ENCODE measurements around the gene ZNF223.
A peak's percentile ranks its signal among the peaks of the same experiment; 100 is the strongest.

ZNF223 gene

DNA sequence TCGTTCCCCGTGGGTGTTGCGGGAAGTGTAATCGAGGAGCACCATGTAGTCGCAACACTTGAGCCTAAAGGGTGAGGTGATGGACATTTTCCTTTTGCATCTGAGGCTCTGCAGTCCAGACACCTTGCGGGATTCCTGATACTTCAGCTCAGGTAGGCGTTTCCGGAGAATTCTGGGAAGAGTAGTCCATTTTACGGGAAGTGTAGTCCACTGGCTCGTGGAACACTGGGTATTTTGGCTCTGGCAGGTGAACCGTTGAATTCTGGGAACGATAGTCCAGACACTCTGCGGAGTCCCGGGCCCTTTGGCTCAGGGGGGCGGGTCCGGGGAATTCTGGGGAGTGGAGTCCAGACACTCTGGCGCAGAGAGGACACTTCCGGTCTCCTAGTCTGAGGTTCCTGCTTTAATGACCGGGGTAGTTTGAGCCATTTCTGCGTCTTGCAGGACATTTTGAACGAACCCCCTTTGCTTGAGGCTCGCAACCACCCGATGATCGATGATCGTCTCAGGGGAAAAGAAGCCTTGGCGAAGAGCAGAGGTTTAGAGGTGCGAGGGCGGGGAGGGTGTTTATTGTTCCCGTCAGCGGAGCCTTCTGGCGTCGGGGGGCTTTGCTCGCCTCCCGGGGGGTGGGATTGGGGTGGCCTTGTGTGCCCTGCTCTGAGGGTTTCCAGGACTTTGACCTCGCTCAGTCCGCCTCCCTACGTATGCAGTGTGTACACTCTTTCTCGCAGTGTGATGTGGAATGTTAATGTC is at the start of gene ZNF223:
TSS of gene ZNF223 (plus strand) at position 387 of the 753 bp plus-strand sequence. CDS start 3,141 bp downstream, outside the sequence.
- peak; percentile 24 for DNase-seq (ENCODE audit: low read depth, low spot score)

- DNase-seq (ENCODE audit: low read depth, low spot score): no peak
These were observed 49.6 kb upstream of the ZNF223 start for GRCh38 chr19:44002212-44002565.

GRCh38 chr19:44002566-44003460 is 49.0 kb upstream of the ZNF223 start, which contains the start of gene ZNF230:
Gene ZNF230 (plus strand): TSS chr19:44002957. CDS start chr19:44007079, 4,122 bp downstream.
- peak; percentile 74 for DNase-seq (ENCODE audit: low read depth, low spot score)

- no peak for DNase-seq (ENCODE audit: low read depth, low spot score)
These were observed 48.3 kb upstream of the ZNF223 start for GRCh38 chr19:44003461-44004009.

DNA sequence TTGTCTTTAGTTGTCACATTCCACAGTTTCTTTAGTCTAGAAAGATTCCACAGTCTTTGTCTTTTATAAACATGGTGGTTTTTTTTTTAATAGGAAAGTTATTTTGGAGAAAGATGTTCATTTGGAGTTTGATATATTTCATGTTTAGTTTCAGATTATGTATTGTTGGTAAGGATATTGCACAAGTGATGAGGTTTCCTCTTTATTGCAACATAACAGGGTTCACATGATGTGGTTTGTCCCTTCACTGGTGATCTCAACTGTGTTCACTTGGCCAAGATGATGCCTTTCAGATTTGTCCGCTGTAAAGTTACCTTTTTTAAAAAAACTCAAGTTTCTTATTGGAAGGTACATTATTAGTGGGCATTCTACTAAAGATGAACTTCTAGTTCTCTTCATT is 45.9 kb upstream of the ZNF223 start:
- no peak for DNase-seq (ENCODE audit: low read depth, low spot score)

DNA sequence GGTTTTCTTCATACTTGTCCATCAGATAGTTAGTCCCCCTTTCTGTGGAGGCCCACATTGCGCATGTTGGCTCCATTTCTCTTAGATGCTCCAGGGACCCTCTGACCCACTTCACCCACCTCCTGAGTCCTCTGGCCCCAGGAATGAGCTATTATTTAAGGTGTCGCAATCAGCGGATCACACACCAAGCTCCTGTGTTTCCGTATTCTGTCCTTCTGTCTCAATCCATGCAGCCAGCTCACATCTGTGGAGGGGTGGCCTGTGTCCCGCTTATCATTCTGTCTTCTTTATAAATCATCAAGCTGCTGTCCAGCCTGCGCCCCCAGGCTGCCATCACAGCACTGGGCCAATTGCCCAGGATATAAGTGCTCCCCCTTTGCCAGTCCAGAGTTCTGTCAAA is 44.4 kb upstream of the ZNF223 start:
- no peak for DNase-seq (ENCODE audit: low read depth, low spot score)

DNA sequence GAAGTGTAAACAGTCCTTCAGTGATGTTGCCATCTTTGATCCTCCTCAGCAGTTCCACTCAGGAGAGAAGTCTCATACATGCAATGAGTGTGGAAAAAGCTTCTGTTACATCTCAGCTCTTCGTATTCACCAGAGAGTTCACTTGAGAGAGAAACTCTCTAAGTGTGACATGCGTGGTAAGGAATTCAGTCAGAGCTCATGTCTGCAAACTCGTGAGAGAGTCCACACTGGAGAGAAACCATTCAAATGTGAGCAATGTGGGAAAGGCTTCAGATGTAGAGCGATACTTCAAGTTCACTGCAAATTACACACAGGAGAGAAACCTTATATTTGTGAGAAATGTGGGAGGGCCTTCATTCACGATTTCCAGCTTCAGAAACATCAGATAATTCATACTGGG is 41.4 kb upstream of the ZNF223 start:
- no peak for DNase-seq (ENCODE audit: low read depth, low spot score)

- DNase-seq (ENCODE audit: low read depth, low spot score): no peak
These were observed 32.3 kb upstream of the ZNF223 start for GRCh38 chr19:44019498-44019897.

DNA sequence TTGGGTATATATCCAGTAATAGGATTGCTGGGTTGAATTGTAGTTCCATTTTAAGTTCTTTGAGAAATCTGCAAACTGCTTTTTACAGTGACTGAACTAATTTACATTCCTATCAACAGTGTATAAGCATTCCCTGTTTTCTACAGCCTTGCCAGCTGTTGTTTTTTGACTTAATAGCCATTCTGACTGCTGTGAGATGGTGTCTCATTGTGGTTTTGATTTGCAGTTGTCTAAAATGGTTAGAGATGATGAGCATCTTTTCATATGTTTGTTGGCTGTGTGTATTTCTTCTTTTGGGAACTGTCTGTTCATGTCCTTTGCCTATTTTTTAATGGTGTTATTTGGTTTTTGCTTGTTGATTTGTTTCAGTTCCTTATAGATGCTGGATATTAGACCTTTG is 30.6 kb upstream of the ZNF223 start:
- DNase-seq (ENCODE audit: low read depth, low spot score): no peak

DNA sequence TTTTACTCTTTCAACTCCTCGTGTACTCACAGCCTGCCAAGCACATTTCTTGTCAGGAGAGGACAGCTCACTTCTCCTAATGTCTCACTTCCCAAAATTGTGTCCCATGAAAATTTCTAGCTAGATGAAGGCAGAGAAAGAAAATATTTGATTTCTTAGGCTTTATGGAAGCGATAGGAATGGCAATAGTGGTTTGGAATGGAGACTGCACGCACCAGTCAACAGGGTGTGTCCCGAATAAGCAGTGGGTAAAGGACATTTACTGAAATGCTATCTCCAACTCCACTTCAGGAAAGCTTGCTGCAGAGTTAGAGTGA is 27.0 kb upstream of the ZNF223 start:
- DNase-seq (ENCODE audit: low read depth, low spot score): no peak

DNA sequence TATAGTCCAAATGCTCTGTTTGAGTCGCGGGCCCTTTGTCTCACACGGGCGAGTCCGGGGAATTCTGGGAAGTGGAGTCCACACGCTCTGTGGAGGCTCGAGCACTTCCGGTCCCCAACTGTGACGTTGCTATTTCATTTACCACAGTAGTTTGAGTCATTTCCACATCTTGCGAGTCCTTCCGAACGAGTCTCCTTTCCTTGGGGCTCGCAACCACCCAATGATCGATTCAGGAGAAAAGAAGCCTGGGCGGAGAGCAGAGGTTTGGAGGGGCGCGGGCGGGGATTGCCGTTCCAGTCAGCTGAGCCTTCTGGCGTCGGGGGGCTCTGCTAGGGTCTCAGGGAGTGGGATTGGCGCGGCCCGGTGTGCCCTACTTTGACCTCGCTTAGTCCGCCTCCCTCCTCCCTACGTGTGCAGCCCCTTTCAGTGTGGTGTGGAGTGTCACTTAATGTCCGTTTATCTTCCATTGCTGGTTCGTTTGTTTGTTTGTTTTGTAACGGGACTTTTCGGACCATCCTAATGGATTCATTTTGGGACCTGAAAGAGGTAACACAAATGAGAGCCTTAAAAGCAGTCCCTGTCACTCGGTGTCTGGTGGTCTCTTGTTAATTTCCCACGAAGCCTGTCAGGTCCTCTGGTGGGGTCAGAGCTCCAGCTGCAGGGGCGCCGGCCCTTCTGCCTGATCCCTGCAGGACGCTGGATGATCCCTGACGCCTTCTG is 26.5 kb upstream of the ZNF223 start, which contains the start of gene ZNF222:
TSS of gene ZNF222 (plus strand) at position 163 of the 720 bp plus-strand sequence. CDS start at position 221, 58 bp downstream.
- DNase-seq (ENCODE audit: low read depth, low spot score): peak; percentile 55

- DNase-seq (ENCODE audit: low read depth, low spot score): no peak
These were observed 25.2 kb upstream of the ZNF223 start for GRCh38 chr19:44026622-44027021.

DNA sequence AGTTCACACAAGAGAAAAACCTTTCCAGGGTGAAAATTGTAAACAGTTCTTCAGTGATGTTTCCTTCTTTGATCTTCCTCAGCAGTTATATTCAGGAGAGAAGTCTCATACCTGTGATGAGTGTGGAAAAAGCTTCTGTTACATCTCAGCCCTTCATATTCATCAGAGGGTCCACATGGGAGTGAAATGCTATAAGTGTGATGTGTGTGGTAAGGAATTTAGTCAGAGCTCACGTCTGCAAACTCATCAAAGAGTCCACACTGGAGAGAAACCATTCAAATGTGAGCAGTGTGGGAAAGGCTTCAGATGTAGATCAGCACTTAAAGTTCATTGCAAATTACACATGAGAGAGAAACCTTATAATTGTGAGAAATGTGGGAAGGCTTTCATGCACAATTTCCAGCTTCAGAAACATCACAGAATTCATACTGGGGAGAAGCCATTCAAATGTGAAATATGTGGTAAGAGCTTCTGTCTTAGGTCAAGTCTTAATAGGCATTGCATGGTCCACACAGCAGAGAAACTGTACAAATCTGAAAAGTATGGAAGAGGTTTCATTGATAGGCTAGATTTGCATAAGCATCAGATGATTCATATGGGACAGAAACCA is 19.7 kb upstream of the ZNF223 start:
- no peak for DNase-seq (ENCODE audit: low read depth, low spot score)

DNA sequence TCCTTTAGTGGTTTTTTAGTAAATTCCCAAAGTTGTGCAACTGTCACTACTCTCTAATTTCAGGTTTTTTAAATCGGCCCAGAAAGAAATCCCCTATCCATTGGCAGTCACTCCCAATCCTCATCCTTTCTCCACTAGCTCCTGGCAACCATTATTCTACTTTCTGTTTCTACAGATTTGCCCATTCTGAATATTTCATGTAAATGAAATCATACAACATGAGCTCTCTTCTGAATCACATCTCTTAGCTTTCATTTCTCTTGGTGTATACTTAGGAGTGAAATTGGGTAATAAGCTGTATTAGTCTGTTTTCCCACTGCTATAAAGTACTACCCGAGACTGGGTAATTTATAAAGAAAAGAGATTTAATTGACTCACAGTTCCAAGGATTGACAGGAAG is 9.7 kb upstream of the ZNF223 start:
- no peak for DNase-seq (ENCODE audit: low read depth, low spot score)

GRCh38 chr19:44050740-44051649 is 841 bp upstream of the ZNF223 start:
- no peak for DNase-seq (ENCODE audit: low read depth, low spot score)

GRCh38 chr19:44055870-44056269 is 4.0 kb downstream of the ZNF223 start:
- no peak for DNase-seq (ENCODE audit: low read depth, low spot score)

DNA sequence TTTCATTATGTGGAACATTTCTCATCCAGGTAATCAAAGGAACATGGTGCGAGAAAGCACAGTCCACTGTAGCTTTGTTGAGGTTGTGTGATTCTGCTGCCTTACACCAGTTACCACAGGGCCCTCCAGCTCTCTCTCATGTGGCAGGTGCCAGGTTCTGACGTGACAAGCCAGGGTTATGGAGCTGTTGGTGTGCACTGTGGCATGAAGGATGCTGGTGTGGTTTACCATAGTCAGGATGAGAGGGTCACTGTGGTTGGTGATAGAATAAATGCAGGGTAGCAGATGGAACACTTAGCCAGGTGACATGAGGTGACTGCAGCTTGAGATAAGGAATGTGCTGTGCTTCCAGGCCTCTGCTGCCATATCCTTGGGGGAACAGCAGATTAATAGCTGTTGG is 7.4 kb downstream of the ZNF223 start:
- DNase-seq (ENCODE audit: low read depth, low spot score): no peak

DNA sequence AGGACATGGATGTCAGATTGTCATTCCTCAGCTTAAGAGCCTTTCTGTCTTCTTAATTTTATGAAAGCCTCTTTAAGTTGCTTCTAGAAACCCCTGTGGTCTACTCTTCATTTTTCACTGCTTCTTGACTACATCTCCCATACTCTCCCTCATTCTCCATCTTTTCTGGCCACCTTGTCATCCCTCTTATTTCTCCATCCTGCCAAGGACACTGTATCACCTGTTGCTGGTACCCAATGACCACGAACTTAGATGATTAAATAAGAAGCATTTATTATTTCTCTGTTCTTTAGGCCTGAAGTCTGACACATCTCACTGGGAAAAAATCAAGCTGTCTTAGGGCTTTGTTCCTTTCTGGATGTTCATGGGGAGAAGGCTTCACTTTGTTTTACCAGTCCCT is 9.2 kb downstream of the ZNF223 start:
- no peak for DNase-seq (ENCODE audit: low read depth, low spot score)

DNA sequence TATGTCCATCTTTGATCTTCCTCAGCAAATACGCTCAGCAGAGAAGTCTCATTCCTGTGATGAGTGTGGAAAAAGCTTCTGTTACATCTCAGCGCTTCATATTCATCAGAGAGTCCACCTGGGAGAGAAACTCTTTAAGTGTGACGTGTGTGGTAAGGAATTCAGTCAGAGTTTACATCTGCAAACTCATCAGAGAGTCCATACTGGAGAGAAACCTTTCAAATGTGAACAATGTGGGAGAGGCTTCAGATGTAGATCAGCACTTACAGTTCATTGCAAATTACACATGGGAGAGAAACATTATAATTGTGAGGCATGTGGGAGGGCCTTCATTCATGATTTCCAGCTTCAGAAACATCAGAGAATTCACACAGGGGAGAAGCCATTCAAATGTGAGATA is 14.5 kb downstream of the ZNF223 start:
- DNase-seq (ENCODE audit: low read depth, low spot score): no peak

DNA sequence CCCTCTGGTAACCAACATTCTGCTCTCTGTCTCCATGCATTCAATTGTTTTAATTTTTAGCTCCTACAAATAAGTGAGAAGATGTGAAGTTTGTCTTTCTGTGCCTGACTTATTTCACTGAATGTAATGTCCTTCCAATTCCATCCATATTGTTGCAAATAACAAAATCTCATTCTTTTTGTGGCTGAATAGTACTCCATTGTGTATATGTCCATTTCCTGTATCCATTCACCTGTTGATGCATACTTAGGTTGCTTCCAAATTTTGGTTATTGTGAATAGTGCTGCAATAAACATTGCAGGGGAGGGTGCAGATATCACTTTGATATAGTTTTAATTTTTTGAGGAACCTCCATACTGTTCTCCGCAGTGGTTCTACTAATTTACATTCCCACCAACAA is 17.6 kb downstream of the ZNF223 start:
- no peak for DNase-seq (ENCODE audit: low read depth, low spot score)
